HG02840 (cell line): ENCODE data around the gene CEP131.

Source experiments
- ATAC-seq: cut with Tn5 transposase; IDR thresholded peaks from one replicate; pipeline ENCODE4 v1.9.1; 2021; ENCODE audit warnings: mild to moderate bottlenecking, moderate library complexity, moderate number of reproducible peaks; ENCODE audit not compliant: unreplicated experiment, low FRiP score

Gene CEP131

GRCh38 chr17:81240761-81241160, 18.0 kb upstream of the CEP131 start:
- no peak for ATAC-seq

GRCh38 chr17:81239714-81240555, 17.2 kb upstream of the CEP131 start:
- no peak for ATAC-seq

GRCh38 chr17:81238815-81239713, 16.3 kb upstream of the CEP131 start, which contains the start of the genes NDUFAF8 and TEPSIN:
Gene NDUFAF8, plus strand, starts transcription at chr17:81239318. Its CDS starts 46 bp downstream, at chr17:81239364.
Gene TEPSIN, minus strand, starts transcription at chr17:81239055. Its CDS starts 22 bp downstream, at chr17:81239033.
- ATAC-seq, result peak; percentile 84

GRCh38 chr17:81238490-81238814, 15.7 kb upstream of the CEP131 start:
- ATAC-seq, result peak; percentile 3

- no peak for ATAC-seq
Observed at GRCh38 chr17:81237591-81238489, 15.1 kb upstream of the CEP131 start.

- ATAC-seq, result no peak
Observed at GRCh38 chr17:81236784-81237183, 14.0 kb upstream of the CEP131 start.

GRCh38 chr17:81235822-81236740, 13.3 kb upstream of the CEP131 start:
- ATAC-seq, result no peak

- ATAC-seq, result no peak
Observed at GRCh38 chr17:81234940-81235821, 12.4 kb upstream of the CEP131 start.

GRCh38 chr17:81234506-81234855, 11.7 kb upstream of the CEP131 start:
- no peak for ATAC-seq

- ATAC-seq, result no peak
Observed at GRCh38 chr17:81233811-81234505, 11.2 kb upstream of the CEP131 start.

GRCh38 chr17:81233316-81233715, 10.6 kb upstream of the CEP131 start:
- ATAC-seq, result no peak

- ATAC-seq, result no peak
Observed at GRCh38 chr17:81232616-81233241, 10.0 kb upstream of the CEP131 start.

- no peak for ATAC-seq
Observed at GRCh38 chr17:81231766-81232581, 9.2 kb upstream of the CEP131 start.

- no peak for ATAC-seq
Observed at GRCh38 chr17:81231121-81231645, 8.4 kb upstream of the CEP131 start.

- no peak for ATAC-seq
Observed at GRCh38 chr17:81230043-81230820, 7.5 kb upstream of the CEP131 start.

GRCh38 chr17:81229666-81229920, 6.8 kb upstream of the CEP131 start:
- ATAC-seq, result no peak
